ENCODE measurements around the gene CABLES2. TPM values are rescaled to one million over a fixed set of nuclear protein-coding genes. Genes with fewer than 3 reads are reported as not detected.

CABLES2 gene
- total RNA-seq, 1 donor from 2014 or later = 3.8 TPM

DNA sequence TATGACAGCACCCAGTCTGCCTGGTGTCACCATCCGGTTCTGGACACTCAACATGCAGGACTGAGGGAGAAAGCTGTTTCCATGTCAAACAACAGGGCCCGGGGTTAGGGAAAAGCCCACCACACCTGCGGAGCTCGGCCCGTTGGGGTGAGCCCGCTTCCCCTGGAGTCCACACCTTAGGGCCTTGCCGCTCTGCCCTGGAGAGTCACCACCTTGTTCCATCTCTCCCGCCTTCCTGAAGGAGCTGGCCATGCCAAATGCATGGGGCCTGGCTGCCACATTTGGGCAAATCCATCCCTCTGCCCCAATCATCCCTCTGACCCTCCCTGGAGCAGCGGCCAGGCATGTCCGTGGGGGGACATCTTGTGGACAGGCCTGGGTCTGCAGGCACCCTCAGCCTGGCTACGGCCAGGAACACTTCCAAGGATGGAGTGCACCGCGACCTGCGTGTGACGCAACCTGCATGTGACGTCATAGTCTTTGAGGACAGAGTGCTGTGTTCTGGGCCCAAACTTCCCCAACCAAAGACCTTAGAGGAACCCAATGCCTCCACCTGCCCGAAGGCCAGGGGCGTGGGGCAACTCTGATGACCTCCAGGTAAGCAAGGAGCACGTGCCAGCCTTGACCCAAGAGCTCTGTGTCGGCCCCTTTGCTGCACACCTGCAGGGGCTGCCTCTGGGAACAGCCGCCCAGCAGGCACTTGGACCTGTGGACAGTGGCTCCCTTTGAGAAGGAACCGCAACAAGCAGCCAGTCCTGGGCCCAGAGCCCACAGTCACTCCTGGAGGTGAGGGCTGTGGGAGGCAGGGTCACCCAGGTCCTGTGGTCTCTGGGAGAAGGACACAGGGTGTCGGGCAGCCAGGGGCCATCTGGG lies 1.7 kb downstream of the CABLES2 start:
- no peak for DNase-seq (ENCODE audit: low read depth)

GRCh38 chr20:62404761-62405107 lies 2.4 kb downstream of the CABLES2 start:
- no peak for DNase-seq (ENCODE audit: low read depth)

GRCh38 chr20:62404112-62404665 lies 2.9 kb downstream of the CABLES2 start:
- no peak for DNase-seq (ENCODE audit: low read depth)

DNA sequence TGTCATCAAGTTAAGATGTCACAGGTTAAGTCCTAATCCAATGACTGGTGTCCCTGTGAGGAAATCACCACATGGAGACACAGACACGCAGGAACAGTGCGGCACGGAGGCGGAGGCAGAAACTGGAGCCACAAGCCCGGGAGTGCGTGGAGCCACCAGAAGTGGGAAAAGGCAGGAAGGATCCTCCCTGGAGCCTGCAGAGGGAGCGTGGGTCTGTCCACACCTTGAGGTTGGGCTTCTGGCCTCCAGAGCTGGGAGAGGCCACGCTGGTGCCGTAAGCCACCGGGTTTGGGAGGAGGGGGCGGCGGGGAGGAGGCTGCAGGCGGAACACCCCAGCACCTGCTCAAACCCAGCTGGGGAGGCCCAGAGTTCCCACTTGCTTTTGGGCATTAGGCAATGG lies 3.8 kb downstream of the CABLES2 start:
- DNase-seq (ENCODE audit: low read depth) = no peak

- DNase-seq (ENCODE audit: low read depth) = no peak
Observed at GRCh38 chr20:62402456-62403150, 4.5 kb downstream of the CABLES2 start.

- no peak for DNase-seq (ENCODE audit: low read depth)
Observed at GRCh38 chr20:62401331-62401779, 5.7 kb downstream of the CABLES2 start.

DNA sequence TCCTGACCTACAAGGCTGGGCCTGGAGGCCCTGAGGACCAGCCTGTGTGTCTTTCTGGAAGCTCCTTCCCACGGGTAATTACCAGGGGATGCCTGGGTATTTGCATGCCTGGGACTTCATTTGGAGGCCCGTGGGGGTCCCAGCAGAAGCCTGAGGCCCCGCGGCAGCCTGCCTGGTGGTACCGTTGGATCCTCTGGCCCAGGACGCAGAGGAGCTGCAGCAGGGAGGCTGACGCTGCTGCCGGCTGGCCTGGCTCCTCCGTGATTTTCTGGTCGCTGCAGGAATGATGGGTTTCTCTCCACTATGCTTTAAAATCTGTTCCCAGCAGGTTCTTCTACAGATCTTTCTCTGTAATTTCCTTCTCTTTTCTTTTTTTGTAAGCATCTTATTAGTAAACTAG lies 6.5 kb downstream of the CABLES2 start:
- DNase-seq (ENCODE audit: low read depth) = no peak

DNA sequence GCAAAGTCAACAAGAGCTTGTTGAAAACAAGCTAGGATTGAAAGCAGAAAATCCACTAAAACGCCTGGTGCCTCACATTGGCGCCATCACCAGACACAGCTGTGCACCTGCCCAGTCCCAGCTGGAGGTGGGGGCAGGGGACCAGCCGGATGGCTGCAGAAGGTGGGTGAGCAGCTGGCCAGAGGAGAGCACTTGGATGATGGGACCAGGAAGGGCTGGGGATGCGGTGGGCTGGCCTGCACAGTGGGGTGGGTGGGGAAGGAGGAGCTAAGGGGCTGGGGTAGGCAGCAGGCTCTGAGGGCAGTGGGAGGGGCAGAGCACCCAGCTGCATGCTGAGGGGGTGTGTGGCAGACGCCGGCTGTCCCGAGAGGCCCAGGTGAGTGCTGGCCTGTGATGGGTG lies 7.1 kb downstream of the CABLES2 start:
- no peak for DNase-seq (ENCODE audit: low read depth)

- DNase-seq (ENCODE audit: low read depth) = no peak
Observed at GRCh38 chr20:62398120-62398821, 8.8 kb downstream of the CABLES2 start.

GRCh38 chr20:62396367-62397239 lies 10.5 kb downstream of the CABLES2 start:
- no peak for DNase-seq (ENCODE audit: low read depth)

DNA sequence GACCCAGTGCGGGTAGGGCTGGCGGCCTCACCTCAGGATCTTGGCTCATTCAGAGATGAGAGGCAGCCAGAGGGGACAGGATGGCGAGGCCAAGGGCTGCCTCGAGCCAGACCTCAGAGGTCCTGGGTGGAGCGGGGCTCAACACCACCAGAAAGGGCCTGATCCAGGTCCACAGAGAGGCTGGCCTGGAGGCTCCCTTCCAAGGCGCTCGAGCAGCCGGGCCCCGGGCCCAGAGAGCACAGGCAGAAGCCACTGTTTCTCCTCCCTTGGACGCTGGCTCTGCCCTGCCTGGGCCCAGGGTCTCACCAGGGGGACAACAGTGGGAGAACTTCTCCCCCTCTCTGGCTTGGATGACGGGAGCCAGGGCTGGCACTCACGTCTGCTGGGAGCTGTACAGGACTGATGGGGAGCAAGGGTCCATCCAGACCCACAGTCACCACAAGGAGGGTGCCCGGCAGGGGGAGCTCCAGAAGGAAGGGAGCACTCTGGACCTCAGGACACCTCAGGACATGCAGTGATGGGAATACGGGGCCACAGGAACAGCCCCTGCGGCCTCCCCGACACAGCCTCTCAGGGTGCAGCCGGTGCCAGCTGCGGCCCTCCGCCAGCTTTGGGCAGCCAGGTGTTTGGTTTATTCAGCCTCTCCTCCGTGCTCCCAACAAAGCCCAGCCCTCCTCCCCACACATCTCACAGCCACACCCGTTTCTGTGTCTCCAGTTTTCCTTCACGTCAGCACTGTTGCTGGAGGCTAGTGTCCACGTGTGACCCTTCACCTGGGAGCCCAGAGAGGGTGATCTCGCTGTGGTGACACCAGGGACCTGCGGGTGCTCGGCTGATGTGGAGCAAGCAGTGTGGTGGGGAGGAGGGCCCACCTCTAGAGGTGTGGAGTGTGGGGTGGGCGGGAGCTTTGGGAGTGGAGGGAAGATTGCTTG lies 11.5 kb downstream of the CABLES2 start:
- no peak for DNase-seq (ENCODE audit: low read depth)

- no peak for DNase-seq (ENCODE audit: low read depth)
Observed at GRCh38 chr20:62394248-62395245, 12.5 kb downstream of the CABLES2 start.

GRCh38 chr20:62393830-62394229 lies 13.3 kb downstream of the CABLES2 start:
- DNase-seq (ENCODE audit: low read depth) = no peak

DNA sequence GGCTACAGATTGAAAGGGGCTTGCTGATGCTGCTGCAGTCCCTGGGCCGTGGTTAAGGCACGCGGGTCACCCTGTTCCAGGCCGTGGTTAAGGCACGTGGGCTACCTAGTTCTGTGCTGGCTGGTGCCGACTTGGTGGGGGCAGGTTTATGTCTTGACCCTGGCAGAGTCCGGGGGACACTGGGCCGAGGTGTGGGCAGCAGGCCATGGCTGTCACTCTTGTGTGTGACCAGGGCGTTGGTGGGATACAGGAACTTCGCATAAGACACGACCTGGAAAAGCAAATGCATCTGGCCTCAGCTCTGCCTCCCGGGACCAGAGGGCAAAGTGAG lies 13.8 kb downstream of the CABLES2 start:
- no peak for DNase-seq (ENCODE audit: low read depth)

- DNase-seq (ENCODE audit: low read depth) = no peak
Observed at GRCh38 chr20:62392621-62393334, 14.3 kb downstream of the CABLES2 start.

- DNase-seq (ENCODE audit: low read depth) = no peak
Observed at GRCh38 chr20:62392077-62392418, 15.0 kb downstream of the CABLES2 start.

GRCh38 chr20:62391165-62392076 lies 15.7 kb downstream of the CABLES2 start:
- no peak for DNase-seq (ENCODE audit: low read depth)
